ENCODE results near the gene MAPK8.

DNA sequence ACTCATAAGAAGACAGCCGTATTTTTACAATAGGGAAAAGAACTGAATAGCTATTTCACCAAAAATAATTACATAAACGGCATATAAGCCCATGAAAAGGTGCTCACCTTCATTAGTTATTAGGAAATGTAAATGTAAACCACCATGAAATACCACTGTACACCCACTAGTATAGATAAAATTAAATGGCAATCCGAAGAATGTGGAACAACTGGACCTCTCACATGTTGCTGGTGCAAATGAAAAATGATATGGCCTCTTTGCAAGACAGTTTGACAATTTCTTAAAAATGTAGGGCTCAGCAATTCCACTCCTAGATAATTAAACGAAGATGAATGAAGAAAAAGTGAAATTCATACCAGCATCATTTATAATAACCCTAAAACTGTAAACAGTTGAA is 91.8 kb downstream of the MAPK8 start:
- TF ChIP-seq, protein P1, sequence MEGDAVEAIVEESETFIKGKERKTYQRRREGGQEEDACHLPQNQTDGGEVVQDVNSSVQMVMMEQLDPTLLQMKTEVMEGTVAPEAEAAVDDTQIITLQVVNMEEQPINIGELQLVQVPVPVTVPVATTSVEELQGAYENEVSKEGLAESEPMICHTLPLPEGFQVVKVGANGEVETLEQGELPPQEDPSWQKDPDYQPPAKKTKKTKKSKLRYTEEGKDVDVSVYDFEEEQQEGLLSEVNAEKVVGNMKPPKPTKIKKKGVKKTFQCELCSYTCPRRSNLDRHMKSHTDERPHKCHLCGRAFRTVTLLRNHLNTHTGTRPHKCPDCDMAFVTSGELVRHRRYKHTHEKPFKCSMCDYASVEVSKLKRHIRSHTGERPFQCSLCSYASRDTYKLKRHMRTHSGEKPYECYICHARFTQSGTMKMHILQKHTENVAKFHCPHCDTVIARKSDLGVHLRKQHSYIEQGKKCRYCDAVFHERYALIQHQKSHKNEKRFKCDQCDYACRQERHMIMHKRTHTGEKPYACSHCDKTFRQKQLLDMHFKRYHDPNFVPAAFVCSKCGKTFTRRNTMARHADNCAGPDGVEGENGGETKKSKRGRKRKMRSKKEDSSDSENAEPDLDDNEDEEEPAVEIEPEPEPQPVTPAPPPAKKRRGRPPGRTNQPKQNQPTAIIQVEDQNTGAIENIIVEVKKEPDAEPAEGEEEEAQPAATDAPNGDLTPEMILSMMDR (IDR thresholded peaks at IDR 0.05; ENCODE audit: low read depth, low read length): no peak
- TF ChIP-seq POLR2A (IDR thresholded peaks at IDR 0.05; ENCODE audit: extremely low read depth, insufficient read length): no peak
- TF ChIP-seq MYC (IDR thresholded peaks at IDR 0.05; ENCODE audit: low read depth, low read length): no peak
